Measurements from ENCODE around the gene PMVK. TPM values are rescaled to one million over a fixed set of nuclear protein-coding genes. Genes with fewer than 3 reads are reported as not detected.

The PMVK gene
- total RNA-seq, 2 experiments from 2014 or later: 6.6 to 7.4 TPM

DNA sequence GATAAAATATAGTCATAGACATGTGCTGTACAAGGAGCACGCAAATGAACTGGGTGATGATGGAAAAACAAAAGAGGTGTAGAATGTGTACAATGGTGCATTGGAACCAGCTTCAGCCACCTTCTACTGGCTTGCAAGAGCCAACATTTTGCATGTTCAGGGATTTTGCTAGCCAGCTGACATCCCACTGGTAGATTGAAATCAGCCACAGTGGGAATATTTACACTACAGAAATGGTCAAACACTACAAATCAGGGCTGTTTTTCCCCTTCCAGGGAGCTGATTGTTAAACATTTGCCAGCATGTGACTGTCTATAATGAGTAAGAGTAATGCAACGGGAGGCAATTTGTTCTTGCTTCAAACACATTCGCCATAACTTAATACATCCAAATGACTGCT, 23.2 kb downstream of the PMVK start:
- H3K4me3 ChIP-seq (ENCODE audit: low read length): no peak overlapping the region
- no peak overlapping the region for H3K4me3 Mint-ChIP-seq
- ChIA-PET POLR2A (no interaction called here), CTCF (no interaction called here)
- no peaks in the 10 kb centered on the region for H3K27me3 Mint-ChIP-seq
- ATAC-seq (ENCODE audit: poor library complexity) (no peak), DNase-seq (no peak)
- intact Hi-C loops (cut with DNase I, micrococcal nuclease): no loop called here
- no peak overlapping the region for H3K27ac ChIP-seq (ENCODE audit: low read depth in 1 of 2, low read length in 2 of 2)
- TF ChIP-seq CTCF (IDR thresholded peaks at IDR 0.05): no peak
- H3K9me3 Mint-ChIP-seq: no peaks in the 10 kb centered on the region
- H3K9me3 ChIP-seq (ENCODE audit: control insufficient read depth in 1 of 2, insufficient read depth in 1 of 2, low read length in 2 of 2): no peaks in the 10 kb centered on the region
- no peak overlapping the region for H3K27ac Mint-ChIP-seq
- no peaks in the 10 kb centered on the region for H3K27me3 ChIP-seq (ENCODE audit: control insufficient read depth in 1 of 2, insufficient read depth in 2 of 2, low read length in 2 of 2)
- H3K36me3 ChIP-seq (ENCODE audit: insufficient read depth, low read length): no peaks in the 10 kb centered on the region
- peaks cover 10% of the 10 kb centered on the region for H3K36me3 Mint-ChIP-seq (ENCODE audit: low read depth)
- no peaks in the 10 kb centered on the region for H3K4me1 ChIP-seq (ENCODE audit: insufficient read depth, low read length)
- H3K4me1 Mint-ChIP-seq (ENCODE audit: low read depth): no peaks in the 10 kb centered on the region

GRCh38 chr1:154912755-154913154, 23.8 kb downstream of the PMVK start:
- CTCF ChIA-PET: no interaction called here
- Mint-ChIP-seq H3K36me3 (ENCODE audit: low read depth) (peaks cover 10% of the 10 kb centered on the region), H3K4me3 (no peak overlapping the region), H3K27me3 (no peaks in the 10 kb centered on the region), H3K27ac (no peak overlapping the region), H3K9me3 (no peaks in the 10 kb centered on the region), H3K4me1 (ENCODE audit: low read depth) (no peaks in the 10 kb centered on the region)
- DNase-seq (no peak), ATAC-seq (ENCODE audit: poor library complexity) (no peak)
- no peaks in the 10 kb centered on the region for H3K4me1 ChIP-seq (ENCODE audit: insufficient read depth, low read length)
- intact Hi-C loops (cut with DNase I, micrococcal nuclease): no loop called here
- no peaks in the 10 kb centered on the region for H3K27me3 ChIP-seq (ENCODE audit: control insufficient read depth in 1 of 2, insufficient read depth in 2 of 2, low read length in 2 of 2)
- no peaks in the 10 kb centered on the region for H3K36me3 ChIP-seq (ENCODE audit: insufficient read depth, low read length)
- no peaks in the 10 kb centered on the region for H3K9me3 ChIP-seq (ENCODE audit: control insufficient read depth in 1 of 2, insufficient read depth in 1 of 2, low read length in 2 of 2)
- H3K27ac ChIP-seq (ENCODE audit: low read depth in 1 of 2, low read length in 2 of 2): no peak overlapping the region
- TF ChIP-seq CTCF (IDR thresholded peaks at IDR 0.05): no peak
- POLR2A ChIA-PET: no interaction called here
- no peak overlapping the region for H3K4me3 ChIP-seq (ENCODE audit: low read length)

DNA sequence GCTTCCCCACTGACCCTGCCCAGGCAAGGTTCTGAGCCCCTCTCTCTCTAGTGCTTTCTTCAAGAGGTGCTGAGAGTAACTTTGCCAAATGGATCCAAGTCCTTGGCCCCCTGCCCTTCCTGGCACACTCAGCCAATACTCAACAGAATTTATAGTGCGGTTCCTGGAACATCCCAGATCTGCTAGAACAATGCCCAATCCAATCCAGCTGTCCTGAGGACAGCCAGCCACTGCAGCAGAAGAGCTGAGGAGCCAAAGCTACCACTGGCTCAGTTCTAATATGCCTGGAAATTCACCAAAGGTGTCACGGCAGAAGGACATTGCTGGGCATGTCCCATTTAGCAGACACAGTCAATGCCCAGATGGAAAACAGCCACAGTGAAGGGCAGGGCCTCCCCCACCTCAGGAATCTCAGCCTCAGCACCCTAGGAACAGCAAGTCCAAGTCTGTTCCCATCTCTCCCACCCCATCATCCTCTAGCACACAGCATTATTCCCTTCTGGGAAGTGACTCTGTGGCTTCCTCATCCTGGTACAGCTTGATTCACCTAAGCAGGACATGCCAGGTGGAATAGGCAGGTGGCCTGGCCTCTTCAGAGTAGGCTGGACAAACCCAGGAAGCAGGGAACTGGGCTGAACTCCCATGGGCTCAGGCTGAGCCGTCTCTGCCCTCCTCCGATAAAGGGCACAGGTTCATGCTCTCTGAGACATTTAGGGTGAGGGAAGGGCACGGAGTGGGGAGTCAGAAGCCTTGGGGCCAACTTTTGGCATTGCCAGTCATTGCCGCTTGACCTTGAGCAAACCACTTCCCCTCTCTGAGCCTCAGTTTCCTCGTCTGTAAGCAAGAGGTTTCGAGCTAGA, 24.6 kb downstream of the PMVK start:
- DNase-seq (no peak), ATAC-seq (ENCODE audit: poor library complexity) (no peak)
- Mint-ChIP-seq H3K9me3 (no peaks in the 10 kb centered on the region), H3K4me3 (no peak overlapping the region), H3K4me1 (ENCODE audit: low read depth) (no peaks in the 10 kb centered on the region), H3K36me3 (ENCODE audit: low read depth) (peaks cover 9% of the 10 kb centered on the region), H3K27ac (no peak overlapping the region), H3K27me3 (no peaks in the 10 kb centered on the region)
- ChIA-PET CTCF (no interaction called here), POLR2A (no interaction called here)
- intact Hi-C loops (cut with DNase I, micrococcal nuclease): no loop called here
- Histone ChIP-seq H3K4me1 (ENCODE audit: insufficient read depth, low read length) (no peaks in the 10 kb centered on the region), H3K27ac (ENCODE audit: low read depth in 1 of 2, low read length in 2 of 2) (no peak overlapping the region), H3K36me3 (ENCODE audit: insufficient read depth, low read length) (no peaks in the 10 kb centered on the region), H3K4me3 (ENCODE audit: low read length) (no peak overlapping the region), H3K27me3 (ENCODE audit: control insufficient read depth in 1 of 2, insufficient read depth in 2 of 2, low read length in 2 of 2) (no peaks in the 10 kb centered on the region), H3K9me3 (ENCODE audit: control insufficient read depth in 1 of 2, insufficient read depth in 1 of 2, low read length in 2 of 2) (no peaks in the 10 kb centered on the region)
- no peak for TF ChIP-seq CTCF (IDR thresholded peaks at IDR 0.05)

Data from CD4-positive, alpha-beta T cell (primary cell).